Measurements from ENCODE around the gene SPATA20.

The SPATA20 gene

DNA sequence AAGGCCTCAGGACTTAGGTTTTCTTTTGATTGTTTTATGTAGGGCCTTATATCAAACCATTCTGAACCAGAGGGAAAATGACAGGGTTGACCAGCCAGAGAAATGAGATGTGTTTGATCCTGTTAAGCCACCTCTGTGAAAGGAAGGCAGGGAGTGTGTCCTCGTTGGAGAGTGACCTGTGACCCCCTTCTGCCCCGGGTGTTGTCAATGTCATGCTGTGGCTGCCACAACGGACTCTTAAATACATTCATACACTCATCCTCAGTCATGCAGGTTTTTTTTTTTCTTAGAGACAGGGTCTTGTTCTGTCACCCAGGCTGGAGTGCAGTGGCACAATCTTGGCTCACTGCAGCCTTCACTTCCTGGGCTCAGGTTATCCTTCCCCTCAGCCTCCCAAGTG, 32.6 kb upstream of the SPATA20 start:
- no peaks in the 10 kb centered on the region for H3K27me3 ChIP-seq (ENCODE audit: low read depth, low read length)
- peaks cover 3% of the 10 kb centered on the region for H3K36me3 ChIP-seq (replicated peaks; ENCODE audit: low read depth, low read length)
- H4K20me1 ChIP-seq (ENCODE audit: insufficient read depth, low read length): no peaks in the 10 kb centered on the region
- no peak overlapping the region for H3K4me2 ChIP-seq (ENCODE audit: low read length)
- no peak overlapping the region for H2AFZ ChIP-seq (ENCODE audit: low read depth, low read length)
- H3K9ac ChIP-seq (ENCODE audit: low read length): no peak overlapping the region
- H3K4me3 ChIP-seq (ENCODE audit: low read length): no peak overlapping the region
- TF ChIP-seq EZH2phosphoT487 (IDR thresholded peaks at IDR 0.05; ENCODE audit: low read depth): no peak
- TF ChIP-seq, protein P1, sequence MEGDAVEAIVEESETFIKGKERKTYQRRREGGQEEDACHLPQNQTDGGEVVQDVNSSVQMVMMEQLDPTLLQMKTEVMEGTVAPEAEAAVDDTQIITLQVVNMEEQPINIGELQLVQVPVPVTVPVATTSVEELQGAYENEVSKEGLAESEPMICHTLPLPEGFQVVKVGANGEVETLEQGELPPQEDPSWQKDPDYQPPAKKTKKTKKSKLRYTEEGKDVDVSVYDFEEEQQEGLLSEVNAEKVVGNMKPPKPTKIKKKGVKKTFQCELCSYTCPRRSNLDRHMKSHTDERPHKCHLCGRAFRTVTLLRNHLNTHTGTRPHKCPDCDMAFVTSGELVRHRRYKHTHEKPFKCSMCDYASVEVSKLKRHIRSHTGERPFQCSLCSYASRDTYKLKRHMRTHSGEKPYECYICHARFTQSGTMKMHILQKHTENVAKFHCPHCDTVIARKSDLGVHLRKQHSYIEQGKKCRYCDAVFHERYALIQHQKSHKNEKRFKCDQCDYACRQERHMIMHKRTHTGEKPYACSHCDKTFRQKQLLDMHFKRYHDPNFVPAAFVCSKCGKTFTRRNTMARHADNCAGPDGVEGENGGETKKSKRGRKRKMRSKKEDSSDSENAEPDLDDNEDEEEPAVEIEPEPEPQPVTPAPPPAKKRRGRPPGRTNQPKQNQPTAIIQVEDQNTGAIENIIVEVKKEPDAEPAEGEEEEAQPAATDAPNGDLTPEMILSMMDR (IDR thresholded peaks at IDR 0.05; ENCODE audit: low read depth, low read length): no peak
- H3K4me1 ChIP-seq (ENCODE audit: low read length): peaks cover 30% of the 10 kb centered on the region
- H3K27ac ChIP-seq (ENCODE audit: low read length): no peak overlapping the region
- peaks cover 8% of the 10 kb centered on the region for H3K79me2 ChIP-seq (ENCODE audit: low read length)
- H3K9me3 ChIP-seq (ENCODE audit: insufficient read depth, low read length): no peaks in the 10 kb centered on the region

DNA sequence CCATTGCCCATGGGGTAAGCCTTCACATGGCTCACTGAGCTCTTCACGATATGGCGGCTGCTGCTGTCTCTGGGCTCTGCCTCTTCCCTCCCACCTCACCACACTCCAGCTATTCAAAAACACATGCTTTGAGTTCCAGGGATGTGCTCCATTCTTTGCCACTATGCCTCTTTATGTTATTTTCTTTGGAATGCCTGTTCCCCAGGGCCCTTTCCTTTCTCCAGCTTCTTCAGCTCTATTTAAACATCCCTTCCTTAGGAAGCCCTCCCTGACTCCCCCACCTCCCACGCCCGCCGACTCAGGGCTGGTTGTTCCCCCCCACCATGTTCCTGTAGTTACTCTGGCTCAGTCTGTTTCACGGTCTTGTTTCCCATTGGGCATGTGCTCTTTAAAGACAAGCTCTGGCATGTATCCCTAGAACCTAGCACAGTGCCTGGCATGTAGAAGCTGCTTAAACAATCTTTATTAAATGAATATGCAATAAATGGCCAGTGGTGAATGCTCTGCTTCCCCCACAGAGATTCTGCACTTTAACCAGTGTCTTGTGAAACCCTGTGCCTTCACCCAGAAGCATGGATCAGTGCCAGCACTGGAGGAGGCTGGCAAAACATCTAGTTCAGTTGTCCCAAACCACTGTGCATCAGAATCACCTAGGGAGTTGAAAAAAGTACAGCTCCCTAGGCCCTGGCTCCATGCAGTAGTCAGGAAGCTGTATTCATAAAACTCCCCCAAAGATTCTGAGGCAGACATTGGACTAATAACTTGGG, 31.9 kb upstream of the SPATA20 start:
- Histone ChIP-seq H3K4me3 (ENCODE audit: low read length) (no peak overlapping the region), H3K79me2 (ENCODE audit: low read length) (peaks cover under 1% of the 10 kb centered on the region), H3K27me3 (ENCODE audit: low read depth, low read length) (no peaks in the 10 kb centered on the region), H3K4me1 (ENCODE audit: low read length) (peaks cover 23% of the 10 kb centered on the region), H3K27ac (ENCODE audit: low read length) (no peak overlapping the region), H2AFZ (ENCODE audit: low read depth, low read length) (no peak overlapping the region), H3K36me3 (replicated peaks; ENCODE audit: low read depth, low read length) (no peaks in the 10 kb centered on the region), H3K9me3 (ENCODE audit: insufficient read depth, low read length) (no peaks in the 10 kb centered on the region), H3K4me2 (ENCODE audit: low read length) (no peak overlapping the region), H4K20me1 (ENCODE audit: insufficient read depth, low read length) (no peaks in the 10 kb centered on the region), H3K9ac (ENCODE audit: low read length) (no peak overlapping the region)
- no peak for TF ChIP-seq EZH2phosphoT487 (IDR thresholded peaks at IDR 0.05; ENCODE audit: low read depth)
- TF ChIP-seq, protein P1 (IDR thresholded peaks at IDR 0.05; ENCODE audit: low read depth, low read length): no peak

DNA sequence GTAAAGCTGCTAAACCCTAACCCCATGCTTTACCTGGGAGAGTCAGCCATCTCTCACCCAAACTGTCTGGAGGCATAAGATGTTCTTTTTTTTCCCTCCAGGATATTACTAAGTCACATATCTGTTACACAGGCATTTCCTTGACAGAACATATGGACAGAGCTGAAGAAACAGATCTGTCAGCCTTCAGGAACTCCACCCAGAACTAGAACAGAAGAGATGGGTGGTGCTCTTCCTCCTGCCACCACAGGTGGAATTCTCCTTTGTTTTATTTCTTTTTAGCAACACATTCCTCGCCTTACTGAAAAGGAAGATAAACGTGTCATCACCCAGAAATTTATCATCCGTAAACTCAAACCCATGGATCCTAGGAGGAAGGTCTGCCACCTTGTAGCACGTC, 30.0 kb upstream of the SPATA20 start:
- Histone ChIP-seq H3K9me3 (ENCODE audit: insufficient read depth, low read length) (no peaks in the 10 kb centered on the region), H3K27ac (ENCODE audit: low read length) (no peak overlapping the region), H3K36me3 (replicated peaks; ENCODE audit: low read depth, low read length) (no peaks in the 10 kb centered on the region), H4K20me1 (ENCODE audit: insufficient read depth, low read length) (no peaks in the 10 kb centered on the region), H2AFZ (ENCODE audit: low read depth, low read length) (no peak overlapping the region), H3K4me1 (ENCODE audit: low read length) (peaks cover 7% of the 10 kb centered on the region), H3K79me2 (ENCODE audit: low read length) (no peaks in the 10 kb centered on the region), H3K27me3 (ENCODE audit: low read depth, low read length) (no peaks in the 10 kb centered on the region), H3K4me2 (ENCODE audit: low read length) (no peak overlapping the region), H3K4me3 (ENCODE audit: low read length) (no peak overlapping the region), H3K9ac (ENCODE audit: low read length) (no peak overlapping the region)
- TF ChIP-seq, protein P1 (IDR thresholded peaks at IDR 0.05; ENCODE audit: low read depth, low read length): no peak
- TF ChIP-seq EZH2phosphoT487 (IDR thresholded peaks at IDR 0.05; ENCODE audit: low read depth): no peak

DNA sequence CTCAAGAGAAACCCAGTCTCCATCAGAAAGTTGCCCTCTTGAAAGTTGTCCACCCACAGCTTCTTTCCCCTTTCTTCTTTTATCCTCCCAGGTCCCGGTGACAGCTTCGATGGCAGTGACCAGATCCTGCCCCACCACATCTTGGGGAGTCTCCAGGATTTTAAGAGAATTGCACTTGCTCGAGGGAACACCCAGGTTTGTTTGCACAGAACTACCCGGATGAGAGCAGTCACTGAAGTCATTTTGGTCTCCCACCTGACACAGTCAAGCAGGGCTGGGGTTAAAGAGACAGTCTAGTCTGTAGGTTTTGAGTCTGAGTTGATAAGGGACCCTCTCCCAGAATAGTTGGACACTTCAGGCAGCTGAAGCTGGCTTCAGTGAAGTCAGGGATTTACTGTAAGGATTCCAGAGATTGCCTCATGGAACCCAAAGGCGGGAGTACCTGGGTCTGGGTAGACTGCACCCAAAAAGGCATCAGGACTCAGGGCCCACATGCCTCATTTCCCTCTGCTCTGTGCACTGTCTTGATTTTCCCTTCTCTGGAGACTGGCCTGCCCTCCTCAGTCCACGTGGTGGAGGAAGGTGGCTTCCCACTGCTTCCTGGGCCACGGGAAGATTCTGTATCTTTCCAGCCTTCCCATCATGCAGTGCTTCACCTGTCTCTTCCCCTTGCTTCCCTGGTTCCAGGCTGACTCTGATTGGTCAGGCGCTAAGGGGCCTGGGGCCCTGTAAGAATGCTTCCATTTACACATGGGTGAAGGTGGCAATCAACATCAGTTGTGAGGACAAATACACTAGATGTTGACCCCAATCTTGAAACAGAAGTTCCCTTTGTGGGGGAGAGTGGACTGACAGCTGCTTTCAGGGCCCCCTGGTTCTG, 29.2 kb upstream of the SPATA20 start:
- H3K27ac ChIP-seq (ENCODE audit: low read length): no peak overlapping the region
- H3K4me3 ChIP-seq (ENCODE audit: low read length): no peak overlapping the region
- no peak overlapping the region for H2AFZ ChIP-seq (ENCODE audit: low read depth, low read length)
- no peaks in the 10 kb centered on the region for H3K9me3 ChIP-seq (ENCODE audit: insufficient read depth, low read length)
- H3K27me3 ChIP-seq (ENCODE audit: low read depth, low read length): no peaks in the 10 kb centered on the region
- H3K4me1 ChIP-seq (ENCODE audit: low read length): no peaks in the 10 kb centered on the region; the same call in 1 of the 2 replicates
- no peak overlapping the region for H3K4me2 ChIP-seq (ENCODE audit: low read length)
- no peaks in the 10 kb centered on the region for H3K79me2 ChIP-seq (ENCODE audit: low read length)
- H3K9ac ChIP-seq (ENCODE audit: low read length): no peak overlapping the region
- TF ChIP-seq, protein P1 (IDR thresholded peaks at IDR 0.05; ENCODE audit: low read depth, low read length): no peak
- TF ChIP-seq EZH2phosphoT487 (IDR thresholded peaks at IDR 0.05; ENCODE audit: low read depth): no peak
- no peaks in the 10 kb centered on the region for H3K36me3 ChIP-seq (replicated peaks; ENCODE audit: low read depth, low read length)
- H4K20me1 ChIP-seq (ENCODE audit: insufficient read depth, low read length): no peaks in the 10 kb centered on the region

Data from OCI-LY3 (cell line).